EL (cell line): Measurements from ENCODE around the gene GSX1.
"Not testable (repeated sequence)": the region's sequence is repeated elsewhere in the genome, so short reads cannot be mapped to it uniquely, and the experiment has no call there.

Experiments used
- DNase-seq: peaks from one replicate; pipeline ENCODE4 v3.0.0-alpha.2; 2016

Gene GSX1

DNA sequence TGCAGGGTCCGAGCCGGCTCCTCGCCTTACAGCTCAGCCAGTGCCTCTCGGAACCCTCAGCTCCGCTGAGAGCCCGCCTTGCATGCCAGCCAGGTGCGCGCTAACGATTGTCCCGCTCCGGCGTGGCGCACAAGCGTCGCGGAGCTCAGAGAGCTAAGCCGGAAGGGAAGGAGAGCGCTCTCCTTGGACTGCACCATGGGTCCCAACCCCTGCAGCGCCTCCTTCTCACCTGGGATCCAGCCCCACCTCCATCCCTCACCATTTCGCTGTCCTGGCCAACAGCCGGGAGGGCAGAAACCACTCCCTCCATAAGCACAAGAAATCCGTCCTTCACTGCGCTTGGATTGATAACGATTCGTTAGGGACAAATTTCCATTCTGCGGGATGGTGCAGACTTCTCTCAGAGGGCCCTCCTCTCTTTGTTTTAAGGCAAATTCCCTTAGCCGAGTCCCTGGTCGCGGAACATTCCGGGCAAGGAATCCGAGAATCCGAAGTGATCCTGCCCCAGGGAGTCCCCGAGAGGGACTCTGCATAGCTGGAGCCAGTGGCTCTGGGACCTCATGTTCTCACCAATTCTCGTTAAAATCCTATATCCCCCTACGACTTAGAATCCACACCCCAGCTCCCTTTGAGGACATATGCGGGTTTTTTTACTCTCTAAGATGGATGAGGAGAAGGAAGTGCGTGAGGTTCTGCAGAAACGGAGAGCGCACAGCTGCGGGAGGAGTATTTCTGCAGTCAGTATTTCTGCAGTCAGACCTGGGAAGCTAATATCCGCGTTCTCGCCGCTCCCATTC lies 2.8 kb downstream of the GSX1 start:
- no peak for DNase-seq

DNA sequence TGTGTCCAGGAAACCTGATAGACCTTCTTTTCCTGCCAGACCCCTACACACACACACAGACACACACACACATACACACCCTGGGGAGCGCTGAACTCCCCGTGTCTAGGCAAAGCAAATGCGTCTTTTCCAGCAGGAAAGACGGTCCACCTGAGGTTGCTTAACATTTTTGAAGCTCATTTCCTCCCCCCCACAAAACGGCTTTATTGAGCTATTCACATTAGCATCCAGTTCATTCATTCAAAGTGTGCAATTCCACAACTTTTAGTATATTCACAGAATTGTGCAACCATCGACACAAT lies 3.4 kb downstream of the GSX1 start:
- no peak for DNase-seq

- no peak for DNase-seq
Observed at GRCh38 chr13:27796544-27797227, 4.4 kb downstream of the GSX1 start.

- DNase-seq: peak; percentile 46
Observed at GRCh38 chr13:27797228-27797624, 4.9 kb downstream of the GSX1 start.

DNA sequence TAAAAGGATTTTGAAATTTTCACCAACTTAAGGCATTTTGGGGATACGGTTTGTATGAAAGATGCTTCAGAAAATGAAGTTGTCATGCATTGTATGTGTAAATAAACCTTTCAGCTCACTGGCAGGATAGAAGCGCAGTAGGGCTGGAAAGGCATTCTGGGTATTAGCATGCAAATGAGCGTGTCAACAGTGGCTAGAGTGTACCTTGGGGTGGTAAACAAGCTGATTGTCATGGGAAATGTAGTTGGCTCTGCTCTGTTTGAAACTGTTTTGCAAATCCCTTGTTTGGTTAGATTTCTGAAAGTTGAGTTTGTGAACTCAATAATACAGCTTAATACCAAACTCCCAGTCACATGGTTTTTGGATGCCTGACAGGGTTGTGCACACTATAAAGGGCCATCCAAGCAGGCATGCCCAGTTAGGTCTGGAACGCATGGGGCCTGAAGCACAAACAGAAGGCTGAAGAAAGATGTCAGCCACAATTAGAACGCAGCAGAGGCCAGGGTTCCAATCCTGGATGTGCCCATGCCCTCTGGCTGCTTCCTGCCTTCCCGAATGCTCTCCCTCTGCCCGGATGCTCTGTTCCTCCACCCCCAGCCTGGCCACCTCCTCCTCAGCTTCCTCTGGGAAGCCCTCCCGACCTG lies 14.6 kb downstream of the GSX1 start:
- DNase-seq: no peak

GRCh38 chr13:27808851-27809550 lies 16.7 kb downstream of the GSX1 start:
- no peak for DNase-seq

GRCh38 chr13:27810009-27810408 lies 17.7 kb downstream of the GSX1 start:
- DNase-seq: no peak

- no peak for DNase-seq
Observed at GRCh38 chr13:27810461-27810860, 18.2 kb downstream of the GSX1 start.

- no peak for DNase-seq
Observed at GRCh38 chr13:27813826-27814225, 21.5 kb downstream of the GSX1 start.

- DNase-seq: not testable (repeated sequence)
Observed at GRCh38 chr13:27817832-27818231, 25.5 kb downstream of the GSX1 start.

- no peak for DNase-seq
Observed at GRCh38 chr13:27820524-27821482, 28.5 kb downstream of the GSX1 start.

DNA sequence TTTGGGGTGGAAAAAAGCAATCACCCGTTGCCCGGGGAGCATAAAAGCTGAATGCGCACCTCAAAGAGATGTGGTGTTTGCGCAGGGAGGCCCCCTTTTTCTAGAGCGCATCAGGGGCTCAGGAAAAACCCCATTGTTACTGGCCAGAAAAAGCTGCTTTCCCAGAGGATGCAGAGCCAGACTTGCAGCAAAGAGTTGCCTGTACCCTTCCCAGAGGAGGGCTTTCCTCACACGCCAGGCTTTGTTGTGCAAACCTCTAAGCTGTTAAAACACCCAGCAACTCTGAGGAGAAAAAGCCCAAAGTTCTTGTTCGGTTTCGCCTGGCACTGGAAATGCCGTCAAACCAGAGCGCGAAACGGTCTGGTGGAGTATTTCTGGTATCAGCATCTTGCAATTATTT lies 29.3 kb downstream of the GSX1 start:
- no peak for DNase-seq

DNA sequence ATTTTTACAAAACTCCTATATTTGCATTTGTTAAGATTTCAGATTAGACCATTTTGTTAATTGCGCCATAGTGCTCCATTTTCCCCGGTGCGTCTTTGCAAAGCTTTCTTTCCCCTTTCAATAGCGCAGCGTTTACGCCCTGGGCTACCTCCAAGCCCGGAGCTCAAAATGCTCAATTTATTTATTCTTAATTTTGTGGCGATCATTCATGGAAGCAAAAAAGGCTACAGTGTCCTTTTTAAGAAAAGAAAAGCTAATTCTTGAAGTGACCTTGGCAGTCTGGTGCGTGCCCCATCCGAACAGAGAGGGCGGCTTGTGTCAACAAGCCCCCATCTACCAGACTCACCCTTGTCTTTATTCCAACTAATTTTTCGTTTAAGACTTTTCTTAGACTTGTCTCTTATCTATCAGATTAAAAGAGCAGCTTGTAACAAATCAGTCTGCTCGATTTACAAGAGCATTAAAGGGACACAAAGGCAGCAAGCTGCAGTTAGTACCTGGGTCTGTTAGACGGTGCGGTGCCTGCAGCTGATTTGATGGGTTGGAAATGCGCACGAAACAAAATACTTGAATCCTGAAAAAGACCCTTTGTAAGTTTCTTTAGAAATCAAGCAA lies 30.1 kb downstream of the GSX1 start:
- DNase-seq: no peak

- DNase-seq: no peak
Observed at GRCh38 chr13:27822873-27823311, 30.6 kb downstream of the GSX1 start.

DNA sequence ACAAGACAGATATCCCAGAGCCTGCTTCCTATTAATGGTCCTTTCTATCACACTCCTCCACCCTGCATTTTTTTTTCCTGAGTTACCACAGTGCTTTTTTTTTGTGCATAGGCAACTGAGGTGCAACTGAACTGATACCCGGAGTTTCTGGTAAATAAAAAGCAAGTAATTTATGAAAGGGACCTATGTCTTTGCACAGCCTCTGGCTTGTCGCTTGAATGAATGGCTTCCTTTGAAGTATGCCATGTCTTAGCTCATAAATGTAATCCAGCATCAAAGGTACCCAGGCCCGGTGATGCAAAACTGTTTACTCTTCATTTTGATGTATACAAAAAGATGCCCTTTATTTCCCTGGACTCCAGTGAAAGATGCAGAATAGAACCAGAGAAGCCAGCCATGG lies 31.8 kb downstream of the GSX1 start:
- no peak for DNase-seq

GRCh38 chr13:27825072-27825471 lies 32.8 kb downstream of the GSX1 start:
- no peak for DNase-seq

DNA sequence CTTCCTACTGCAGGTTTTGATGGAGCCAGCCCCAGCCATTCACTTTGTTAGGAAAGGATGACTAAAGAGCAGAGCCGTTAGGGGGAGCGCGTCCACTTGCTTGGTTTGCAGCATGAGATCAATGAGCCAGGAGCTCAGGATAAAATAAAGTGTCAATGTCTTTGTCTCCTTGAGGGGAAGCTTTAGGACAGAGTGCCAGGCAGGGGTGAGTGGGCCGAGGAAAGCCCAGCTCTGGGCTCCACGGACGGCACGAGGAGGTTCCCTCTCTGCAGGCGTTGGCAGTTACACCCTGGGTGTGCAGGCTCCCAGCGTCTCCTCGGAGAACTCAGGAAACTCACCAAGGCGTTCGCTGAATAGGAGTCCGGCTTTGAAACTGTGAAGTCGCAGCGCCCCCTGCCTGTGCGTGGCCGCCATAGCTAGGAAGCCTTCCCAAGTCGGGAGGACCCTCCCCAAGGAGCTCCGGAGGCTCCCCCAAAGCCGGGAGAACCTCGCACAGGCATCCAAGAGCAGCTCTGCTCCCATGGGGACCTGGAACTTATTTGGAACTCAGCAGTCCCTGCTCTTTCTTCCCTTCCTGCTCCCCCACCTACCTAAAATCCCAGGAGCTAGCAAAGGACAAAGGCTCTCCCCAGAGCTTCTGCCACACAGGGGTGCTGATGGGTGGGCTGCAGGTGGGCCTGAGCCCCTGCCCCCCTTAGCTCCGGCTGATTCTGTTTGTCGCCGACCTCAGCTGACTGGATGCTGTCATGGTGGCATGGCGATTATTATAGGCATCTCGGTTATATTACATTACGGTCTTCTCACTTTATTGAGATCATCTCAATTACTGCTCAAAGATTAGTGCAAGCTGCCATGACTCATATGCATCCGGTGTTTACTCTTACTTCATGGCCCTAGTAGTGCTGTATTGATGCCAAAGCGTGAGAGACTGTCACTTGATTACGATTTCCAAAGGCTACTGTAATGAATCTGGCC lies 34.4 kb downstream of the GSX1 start:
- DNase-seq: peak; percentile 76

DNA sequence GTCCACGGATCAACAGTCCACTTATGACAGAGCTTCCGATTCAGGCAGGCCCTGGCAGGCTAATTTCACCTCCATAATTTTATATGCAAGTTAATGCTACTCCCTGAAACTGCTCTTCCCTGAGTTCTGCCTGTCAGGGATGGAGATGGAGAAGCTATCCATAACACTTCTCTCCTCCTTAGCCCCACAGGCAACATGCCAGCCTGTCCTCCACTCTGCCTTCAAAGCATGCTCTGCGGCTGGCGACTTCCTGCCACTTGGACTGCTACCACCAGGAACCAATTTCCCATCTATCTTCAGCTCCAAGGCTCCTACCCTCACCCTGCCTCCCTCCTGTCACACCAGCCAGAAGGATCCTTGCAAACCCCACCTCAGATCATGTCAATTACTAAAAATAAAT lies 35.4 kb downstream of the GSX1 start:
- no peak for DNase-seq

DNA sequence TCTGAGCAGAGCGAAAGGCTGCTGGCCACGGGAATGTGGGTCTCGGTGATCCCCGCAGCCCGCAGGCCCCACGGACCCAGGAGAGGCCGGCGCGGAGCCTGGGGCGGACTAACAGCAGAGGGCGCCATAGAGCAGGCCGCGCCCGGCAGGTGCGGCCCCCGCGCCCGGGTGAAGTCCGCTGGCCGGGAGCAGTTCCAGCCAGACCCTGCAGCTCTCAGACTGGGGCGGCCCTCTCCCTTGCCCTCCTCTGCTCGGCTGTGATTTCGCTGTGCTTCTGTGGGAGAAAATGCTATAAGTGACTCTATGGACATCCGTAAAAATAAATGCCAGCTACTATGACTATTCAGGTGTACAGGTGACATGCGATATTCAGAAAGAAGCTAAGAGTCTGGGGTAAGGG lies 37.7 kb downstream of the GSX1 start:
- peak; percentile 23 for DNase-seq

DNA sequence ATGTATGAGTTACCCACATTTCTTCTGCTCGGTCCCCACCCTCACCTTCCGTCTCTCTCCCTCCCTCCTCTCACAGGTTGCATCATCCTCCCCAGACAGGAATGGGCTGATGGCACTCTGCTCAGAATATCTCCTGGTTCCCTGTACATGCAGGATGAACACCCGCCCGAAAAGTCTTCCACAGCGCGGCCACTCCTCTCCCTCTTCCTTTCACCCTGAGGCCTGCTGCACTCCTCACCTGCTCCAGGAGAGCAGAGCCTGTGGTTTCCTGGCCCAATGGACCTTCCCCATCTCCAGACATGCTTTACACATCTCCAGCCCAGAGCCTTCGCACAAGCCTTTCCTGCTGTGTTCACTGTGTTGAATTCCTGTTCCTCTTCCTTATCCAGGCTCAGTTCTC lies 40.9 kb downstream of the GSX1 start:
- no peak for DNase-seq

- no peak for DNase-seq
Observed at GRCh38 chr13:27834095-27834494, 41.8 kb downstream of the GSX1 start.
